Colonic mucosa (tissue), 4 donors: Measurements from ENCODE around the gene COPE. TPM values are rescaled to one million over a fixed set of nuclear protein-coding genes. Genes with fewer than 3 reads are reported as not detected.

Experiments
- DNase-seq: peaks from one replicate; pipeline ENCODE4 v3.0.0-alpha.2; 2020
- H3K27ac ChIP-seq: fragments of 200-600 bp; one replicate; pipeline ENCODE4 v1.8.0; 2021
- H3K27me3 ChIP-seq: fragments of 200-600 bp; one replicate; pipeline ENCODE4 v1.8.0; 2021
- H3K36me3 ChIP-seq: fragments of 200-600 bp; one replicate; pipeline ENCODE4 v1.8.0; 2021
- H3K4me1 ChIP-seq: fragments of 200-600 bp; one replicate; pipeline ENCODE4 v1.8.0; 2021; ENCODE audit warnings: mild to moderate bottlenecking
- H3K4me3 ChIP-seq: fragments of 200-600 bp; one replicate; pipeline ENCODE4 v1.8.0; 2021
- H3K9ac ChIP-seq, 2 donors: one replicate each; pipeline ENCODE4 v1.7.0; 2013; ENCODE audit warnings: control low read depth in 2 of 2, low read depth in 2 of 2, low read length in 2 of 2
- H3K9me3 ChIP-seq: fragments of 200-600 bp; one replicate; pipeline ENCODE4 v1.8.0; 2021
- CTCF ChIP-seq: fragments of 200-600 bp; IDR thresholded peaks from one replicate; pipeline ENCODE4 v1.8.0; 2022; ENCODE audit warnings: antibody characterized with exemption, mild to moderate bottlenecking
- intact Hi-C: fragments of 100-400 bp; cut with DNase I; formaldehyde crosslinking; loops from one replicate; pipeline ENCODE4 v1.14.1; 2022
- total RNA-seq, 2 donors: library from RNA; stranded (reverse); fragmentation: NEBNext Ultra II Directional in 1 of 2; extraction: Animal tissue kit (Norgen Biotek cat#: 25700) in 1 of 2; gene quantifications; one replicate each; pipeline ENCODE4 v1.2.1, GENCODE V29; 2021
- donor health status: healthy.
- donor health status: DM: no; HTN: no; CAD: no.
- donor health status: DM: no; HTN: no; CAD: no.

COPE gene
- total RNA-seq, 2 donors from 2014 or later, result 218 to 295 TPM

- TF ChIP-seq CTCF, result no peak
- H3K9ac ChIP-seq, result no peak overlapping the region
- H3K36me3 ChIP-seq, result peaks cover 32% of the 10 kb centered on the region
- no peaks in the 10 kb centered on the region for H3K4me1 ChIP-seq
- no peaks in the 10 kb centered on the region for H3K9me3 ChIP-seq
- no peak overlapping the region for H3K4me3 ChIP-seq
- intact Hi-C loops, result no loop called here
- peaks cover 6% of the 10 kb centered on the region for H3K27me3 ChIP-seq
- no peak for DNase-seq
- no peak overlapping the region for H3K27ac ChIP-seq
These were observed 51.4 kb downstream of the COPE start for GRCh38 chr19:18867751-18868150.

GRCh38 chr19:18867199-18867598 lies 52.0 kb downstream of the COPE start:
- Histone ChIP-seq H3K4me1 (no peaks in the 10 kb centered on the region), H3K36me3 (peaks cover 37% of the 10 kb centered on the region), H3K4me3 (no peak overlapping the region), H3K27ac (no peak overlapping the region), H3K27me3 (peaks cover 6% of the 10 kb centered on the region), H3K9me3 (no peaks in the 10 kb centered on the region), H3K9ac (no peak overlapping the region)
- TF ChIP-seq CTCF, result no peak
- no peak for DNase-seq
- intact Hi-C loops, result no loop called here

- no peak overlapping the region for H3K4me3 ChIP-seq
- peaks cover 37% of the 10 kb centered on the region for H3K36me3 ChIP-seq
- no peak overlapping the region for H3K9ac ChIP-seq
- DNase-seq, result no peak
- H3K27me3 ChIP-seq, result peaks cover 6% of the 10 kb centered on the region
- no peaks in the 10 kb centered on the region for H3K9me3 ChIP-seq
- no peak for TF ChIP-seq CTCF
- H3K4me1 ChIP-seq, result no peaks in the 10 kb centered on the region
- intact Hi-C loops, result no loop called here
- H3K27ac ChIP-seq, result no peak overlapping the region
These were observed 52.4 kb downstream of the COPE start for GRCh38 chr19:18866800-18867123.

GRCh38 chr19:18865973-18866799 lies 53.0 kb downstream of the COPE start:
- Histone ChIP-seq H3K4me1 (no peaks in the 10 kb centered on the region), H3K36me3 (peaks cover 38% of the 10 kb centered on the region), H3K9ac (no peak overlapping the region), H3K27me3 (peaks cover 6% of the 10 kb centered on the region), H3K9me3 (no peaks in the 10 kb centered on the region), H3K27ac (no peak overlapping the region), H3K4me3 (no peak overlapping the region)
- peak; percentile 64 for DNase-seq
- intact Hi-C loops, result no loop called here
- peak; percentile 94 for TF ChIP-seq CTCF

GRCh38 chr19:18865106-18865972 lies 53.8 kb downstream of the COPE start:
- peak; percentile 16 for DNase-seq
- H3K27ac ChIP-seq, result no peak overlapping the region
- H3K9me3 ChIP-seq, result no peaks in the 10 kb centered on the region
- TF ChIP-seq CTCF, result no peak
- H3K27me3 ChIP-seq, result peaks cover 6% of the 10 kb centered on the region
- H3K4me1 ChIP-seq, result no peaks in the 10 kb centered on the region
- intact Hi-C loops, result no loop called here
- no peak overlapping the region for H3K4me3 ChIP-seq
- H3K36me3 ChIP-seq, result peaks cover 46% of the 10 kb centered on the region
- H3K9ac ChIP-seq, result no peak overlapping the region
